ENCODE results near the gene ZFP57. TPM values are rescaled to one million over a fixed set of nuclear protein-coding genes. Genes with fewer than 3 reads are reported as not detected.

The ZFP57 gene
- total and polyA plus RNA-seq, 2 experiments from 2014 or later, result 0.59 to 0.84 TPM

Small RNA genes lying within 50 kb of the gene (small RNA-seq; reads per million reads assigned to genes)
- gene SUMO2P1 (ENCODE audit: low replicate concordance), result 0.75 reads per million, percentile 51 among the genes with 10 or more reads in this experiment

Other genes with a start within 250 kb of the ZFP57 start
- not detected in 2 replicates for gene OR10C1, start 241.8 kb downstream of the ZFP57 start, total RNA-seq (2014; rRNA removed; shearing (Covaris generic))
- gene OR10C1, start 241.8 kb downstream of the ZFP57 start, polyA plus RNA-seq (2016; fragmentation: Nextera tagmentation; extraction: Ambion mirVana), result not detected in 2 replicates
- gene OR11A1, start 224.1 kb downstream of the ZFP57 start, total RNA-seq (2014; rRNA removed; shearing (Covaris generic)), result not detected in 2 replicates
- gene OR11A1, start 224.1 kb downstream of the ZFP57 start, polyA plus RNA-seq (2016; fragmentation: Nextera tagmentation; extraction: Ambion mirVana), result not detected in 2 replicates
- not detected in 2 replicates for gene OR2H1, start 224.0 kb downstream of the ZFP57 start, total RNA-seq (2014; rRNA removed; shearing (Covaris generic))
- not detected in 2 replicates for gene OR2H1, start 224.0 kb downstream of the ZFP57 start, polyA plus RNA-seq (2016; fragmentation: Nextera tagmentation; extraction: Ambion mirVana)
- not detected in 2 replicates for gene MAS1L, start 193.2 kb downstream of the ZFP57 start, total RNA-seq (2014; rRNA removed; shearing (Covaris generic))
- not detected in 2 replicates for gene MAS1L, start 193.2 kb downstream of the ZFP57 start, polyA plus RNA-seq (2016; fragmentation: Nextera tagmentation; extraction: Ambion mirVana)
- gene UBD, start 121.4 kb downstream of the ZFP57 start, total RNA-seq (2014; rRNA removed; shearing (Covaris generic)), result not detected in 2 replicates
- not detected in 2 replicates for gene UBD, start 121.4 kb downstream of the ZFP57 start, polyA plus RNA-seq (2016; fragmentation: Nextera tagmentation; extraction: Ambion mirVana)
- gene OR2H2, start 96.0 kb downstream of the ZFP57 start, total RNA-seq (2014; rRNA removed; shearing (Covaris generic)), result not detected in 2 replicates
- 0.83 and 0.86 TPM in 2 replicates for gene OR2H2, start 96.0 kb downstream of the ZFP57 start, polyA plus RNA-seq (2016; fragmentation: Nextera tagmentation; extraction: Ambion mirVana)
- gene GABBR1, start 48.0 kb downstream of the ZFP57 start, total RNA-seq (2014; rRNA removed; shearing (Covaris generic)), result 50.2 and 78.9 TPM in 2 replicates
- gene GABBR1, start 48.0 kb downstream of the ZFP57 start, polyA plus RNA-seq (2016; fragmentation: Nextera tagmentation; extraction: Ambion mirVana), result 36.6 and 42.8 TPM in 2 replicates
- 0.74 and 2.5 TPM in 2 replicates for gene MOG, start 24.1 kb downstream of the ZFP57 start, total RNA-seq (2014; rRNA removed; shearing (Covaris generic))
- 0.49 and 0.55 TPM in 2 replicates for gene MOG, start 24.1 kb downstream of the ZFP57 start, polyA plus RNA-seq (2016; fragmentation: Nextera tagmentation; extraction: Ambion mirVana)
- gene HLA-F, start 42.3 kb upstream of the ZFP57 start, total RNA-seq (2014; rRNA removed; shearing (Covaris generic)), result 4.4 and 4.8 TPM in 2 replicates
- gene HLA-F, start 42.3 kb upstream of the ZFP57 start, polyA plus RNA-seq (2016; fragmentation: Nextera tagmentation; extraction: Ambion mirVana), result 10.4 and 11.6 TPM in 2 replicates
- gene HLA-G, start 146.7 kb upstream of the ZFP57 start, total RNA-seq (2014; rRNA removed; shearing (Covaris generic)), result 1.5 and 2.8 TPM in 2 replicates
- 2.5 and 2.6 TPM in 2 replicates for gene HLA-G, start 146.7 kb upstream of the ZFP57 start, polyA plus RNA-seq (2016; fragmentation: Nextera tagmentation; extraction: Ambion mirVana)

All from GM23338 (cell line).